HCT116 (cell line): ENCODE measurements around the gene TLR3. TPM values are rescaled to one million over a fixed set of nuclear protein-coding genes. Genes with fewer than 3 reads are reported as not detected.

Experiments used
- ATAC-seq: fragments of 200-7000 bp; cut with Tn5 transposase; 2 replicates; pipeline ENCODE4 v1.9.1; 2020; ENCODE audit warnings: mild to moderate bottlenecking, moderate library complexity
- BruUV-seq: library from RNA; stranded (reverse); fragments of 400-500 nt; replicated peaks from 2 replicates; lab custom pipeline; 2021; lab: Mats Ljungman, UMichigan
- CTCF ChIA-PET: fragments of 300-600 bp; sonication (Branson Sonifier 250); formaldehyde crosslinking; loops from one replicate; lab custom pipeline; 2021; ENCODE audit warnings: antibody characterized with exemption; lab: Charles Lee
- POLR2A ChIA-PET: fragments of 300-600, 350-600 bp; sonication (Branson Sonifier 250); formaldehyde crosslinking; loops from one replicate; lab custom pipeline; 2021; ENCODE audit warnings: antibody characterized with exemption; lab: Charles Lee
- RAD21 ChIA-PET, 2 experiments: fragments of 300-600 bp; sonication (Branson Sonifier 250); formaldehyde crosslinking; loops; one replicate each; lab custom pipeline; 2023; ENCODE audit warnings: low total read pairs in 2 of 2; ENCODE audit not compliant: uncharacterized antibody in 2 of 2, unreplicated experiment in 2 of 2, low non-redundant PET in 1 of 2; lab: Charles Lee
- DNase-seq: peaks from one replicate; pipeline ENCODE4 v3.0.0-alpha.2; 2010; ENCODE audit warnings: low read depth, low spot score
- H2AFZ ChIP-seq: fragments of 200-600 bp; shearing (Covaris generic), sonication (generic); 2 replicates; pipeline ENCODE4 v1.6.1; 2017; ENCODE audit warnings: low read depth, mixed run types, mixed read lengths, antibody characterized with exemption, low read length; ENCODE audit not compliant: poor library complexity, severe bottlenecking
- H3K27ac ChIP-seq: 2 replicates; pipeline ENCODE4 v1.5.1; 2012; ENCODE audit warnings: low read depth, low read length
- H3K27me3 ChIP-seq: fragments of 200-600 bp; sonication (generic); 2 replicates; pipeline ENCODE4 v1.6.1; 2016; ENCODE audit warnings: mixed run types, low read length, mixed read lengths; ENCODE audit not compliant: insufficient read depth
- H3K36me3 ChIP-seq, 2 experiments: fragments of 200-500 bp in 1 of 2; fragments of 200-600 bp in 1 of 2; sonication (Bioruptor generic) in 1 of 2; sonication (generic) in 1 of 2; 2 replicates each; pipeline versions ENCODE4 v1.5.1 to v1.6.1; 2014 to 2016; ENCODE audit warnings: low read length in 2 of 2, inconsistent platforms in 1 of 2, mixed read lengths in 1 of 2, mixed run types in 1 of 2; ENCODE audit not compliant: insufficient read depth in 2 of 2, control insufficient read depth in 1 of 2
- H3K4me1 ChIP-seq, 2 experiments: fragments of 200-600 bp in 1 of 2; sonication (generic) in 1 of 2; 2 replicates each; pipeline versions ENCODE4 v1.5.1 to v1.6.1; 2012 to 2017; ENCODE audit warnings: low read length in 2 of 2, inconsistent platforms in 1 of 2, mild to moderate bottlenecking in 1 of 2, mixed read lengths in 1 of 2, mixed run types in 1 of 2, moderate library complexity in 1 of 2; ENCODE audit not compliant: insufficient read depth in 2 of 2, control insufficient read depth in 1 of 2
- H3K4me2 ChIP-seq: fragments of 200-600 bp; sonication (generic); 2 replicates; pipeline ENCODE4 v1.6.1; 2017; ENCODE audit warnings: mixed run types, low read length, mixed read lengths
- H3K4me3 ChIP-seq, 2 experiments: fragments of 200-600 bp in 1 of 2; sonication (generic) in 1 of 2; replicated peaks in 1 of 2; 2 replicates each; pipeline ENCODE4 v1.5.1; 2011 to 2016; ENCODE audit warnings: low read length in 2 of 2, control low read depth in 1 of 2, low read depth in 1 of 2, mild to moderate bottlenecking in 1 of 2, mixed read lengths in 1 of 2, mixed run types in 1 of 2
- H3K79me2 ChIP-seq: fragments of 200-600 bp; sonication (generic); 2 replicates; pipeline ENCODE4 v1.6.1; 2017; ENCODE audit warnings: mild to moderate bottlenecking, mixed run types, low read length, moderate library complexity, mixed read lengths; ENCODE audit not compliant: insufficient read depth
- H3K9ac ChIP-seq: fragments of 200-600 bp; sonication (generic); 2 replicates; pipeline ENCODE4 v1.6.1; 2016; ENCODE audit warnings: low read length, mixed read lengths
- H3K9me2 ChIP-seq: fragments of 200-600 bp; sonication (generic), shearing (Covaris generic); 2 replicates; pipeline ENCODE4 v1.6.1; 2017; ENCODE audit warnings: mixed run types, mild to moderate bottlenecking, moderate library complexity; ENCODE audit not compliant: insufficient read depth
- H3K9me3 ChIP-seq, 2 experiments: fragments of 200-500 bp in 1 of 2; fragments of 200-600 bp in 1 of 2; sonication (Bioruptor generic) in 1 of 2; sonication (generic) in 1 of 2; 2 replicates each; pipeline ENCODE4 v1.6.1; 2014 to 2017; ENCODE audit warnings: low read length in 2 of 2, mixed read lengths in 2 of 2, inconsistent platforms in 1 of 2, low read depth in 1 of 2, mild to moderate bottlenecking in 1 of 2, mixed run types in 1 of 2, moderate library complexity in 1 of 2; ENCODE audit not compliant: control insufficient read depth in 1 of 2, insufficient read depth in 1 of 2
- H4K20me1 ChIP-seq: fragments of 200-600 bp; sonication (generic), shearing (Covaris generic); 2 replicates; pipeline ENCODE4 v1.6.1; 2017; ENCODE audit warnings: mixed run types, mild to moderate bottlenecking, moderate library complexity; ENCODE audit not compliant: insufficient read depth
- CBX3 ChIP-seq: IDR thresholded peaks from 2 replicates; pipeline ENCODE4 v1.6.1; 2012; ENCODE audit warnings: low read depth
- EGR1 ChIP-seq: IDR thresholded peaks from 2 replicates; pipeline ENCODE4 v1.6.1; 2012; ENCODE audit warnings: low read depth
- ELF1 ChIP-seq: IDR thresholded peaks from 2 replicates; pipeline ENCODE4 v1.6.1; 2012; ENCODE audit warnings: low read depth, borderline replicate concordance
- EZH2phosphoT487 ChIP-seq: fragments of 200-600 bp; IDR thresholded peaks from 2 replicates; pipeline ENCODE4 v1.6.1; 2018; ENCODE audit warnings: antibody characterized with exemption, borderline replicate concordance
- JUND ChIP-seq: IDR thresholded peaks from 2 replicates; pipeline ENCODE4 v1.6.1; 2012
- POLR2A ChIP-seq: IDR thresholded peaks from 2 replicates; pipeline ENCODE4 v1.7.0; 2011; ENCODE audit warnings: borderline replicate concordance; ENCODE audit not compliant: insufficient read depth, insufficient read length; ENCODE audit errors: extremely low read depth
- POLR2AphosphoS5 ChIP-seq: IDR thresholded peaks from 2 replicates; pipeline ENCODE4 v1.6.1; 2011; ENCODE audit warnings: mild to moderate bottlenecking, low read depth, low read length, moderate library complexity
- RAD21 ChIP-seq: IDR thresholded peaks from 2 replicates; pipeline ENCODE4 v1.6.1; 2012; ENCODE audit warnings: low read depth, mild to moderate bottlenecking
- SIN3A ChIP-seq: IDR thresholded peaks from 2 replicates; pipeline ENCODE4 v1.6.1; 2012; ENCODE audit warnings: low read depth
- SP1 ChIP-seq: IDR thresholded peaks from 2 replicates; pipeline ENCODE4 v1.6.1; 2012; ENCODE audit warnings: low read depth
- TCF7L2 ChIP-seq: IDR thresholded peaks from 2 replicates; pipeline ENCODE4 v1.7.0; 2011; ENCODE audit warnings: borderline replicate concordance, inconsistent platforms; ENCODE audit not compliant: insufficient read depth, insufficient read length; ENCODE audit errors: extremely low read depth
- YY1 ChIP-seq: IDR thresholded peaks from 2 replicates; pipeline ENCODE4 v1.6.1; 2011; ENCODE audit warnings: low read length, low read depth, moderate library complexity, mild to moderate bottlenecking; ENCODE audit not compliant: insufficient replicate concordance; ENCODE audit errors: extremely low read depth
- ZNF274 ChIP-seq: fragments of 200-500 bp; sonication (Bioruptor generic); IDR thresholded peaks from 2 replicates; pipeline ENCODE4 v1.6.1; 2014; ENCODE audit warnings: mild to moderate bottlenecking, low read depth, low read length, inconsistent platforms
- intact Hi-C: fragments of 100-400 bp; cut with micrococcal nuclease; formaldehyde crosslinking; loops from 2 replicates; pipeline ENCODE4 v1.10.0; 2022
- total RNA-seq: library from RNA; stranded (reverse); gene quantifications from one replicate; pipeline ENCODE4 v1.2.1, GENCODE V29; 2021; ENCODE audit not compliant: unreplicated experiment
- TF ChIP-seq, protein P1 (sequence below): IDR thresholded peaks from 2 replicates; pipeline ENCODE4 v1.6.1; 2011; ENCODE audit warnings: mild to moderate bottlenecking, low read length, moderate library complexity; ENCODE audit not compliant: insufficient replicate concordance; ENCODE audit errors: extremely low read depth

The TLR3 gene
- total RNA-seq, 1 experiment from 2014 or later: 1.3 TPM

DNA sequence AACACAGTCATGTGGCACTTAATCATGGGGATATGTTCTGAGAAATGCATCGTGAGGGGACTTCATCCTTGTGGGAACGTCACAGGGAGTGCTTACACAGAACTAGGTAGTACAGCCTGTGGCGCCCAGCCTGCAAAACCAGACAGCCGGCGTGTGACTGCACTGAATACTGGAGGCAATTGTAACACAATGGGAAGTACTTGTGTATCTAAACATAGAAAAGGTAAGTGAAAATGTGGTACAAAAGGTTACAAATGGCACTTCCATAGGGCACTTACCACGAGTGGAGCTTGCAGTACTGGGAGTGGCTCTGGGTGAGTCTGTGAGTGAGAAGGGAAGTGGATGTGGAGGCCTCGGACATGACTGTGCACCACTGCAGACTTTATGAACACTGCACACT is 5.2 kb downstream of the TLR3 start:
- H4K20me1 ChIP-seq: no peaks in the 10 kb centered on the region
- RAD21 ChIA-PET: no interaction called here
- POLR2A ChIA-PET: no interaction called here
- no peaks in the 10 kb centered on the region for H3K36me3 ChIP-seq
- H3K4me1 ChIP-seq: peaks cover 0 to 3% of the 10 kb centered on the region in 2 experiments; a peak in 3 of 4 replicates
- no peak for TF ChIP-seq TCF7L2
- no peak for TF ChIP-seq RAD21
- no peak for TF ChIP-seq ZNF274
- no peak for TF ChIP-seq POLR2AphosphoS5
- no peak for TF ChIP-seq EGR1
- no peak for TF ChIP-seq SP1
- TF ChIP-seq SIN3A: no peak
- TF ChIP-seq ELF1: no peak
- TF ChIP-seq JUND: no peak
- TF ChIP-seq CBX3: no peak
- TF ChIP-seq, all 23 proteins: peak for 0
- DNase-seq: no peak
- Histone ChIP-seq H3K27me3 (no peaks in the 10 kb centered on the region), H3K27ac (no peak overlapping the region), H3K79me2 (no peaks in the 10 kb centered on the region), H3K9me3 (no peaks in the 10 kb centered on the region), H3K4me2 (no peak overlapping the region), H3K9ac (no peak overlapping the region), H3K4me3 (no peak overlapping the region), H2AFZ (no peak overlapping the region), H3K9me2 (no peaks in the 10 kb centered on the region)
- no peak for ATAC-seq
- no TSS peak for BruUV-seq
- CTCF ChIA-PET: no interaction called here
- intact Hi-C loops: no loop called here

DNA sequence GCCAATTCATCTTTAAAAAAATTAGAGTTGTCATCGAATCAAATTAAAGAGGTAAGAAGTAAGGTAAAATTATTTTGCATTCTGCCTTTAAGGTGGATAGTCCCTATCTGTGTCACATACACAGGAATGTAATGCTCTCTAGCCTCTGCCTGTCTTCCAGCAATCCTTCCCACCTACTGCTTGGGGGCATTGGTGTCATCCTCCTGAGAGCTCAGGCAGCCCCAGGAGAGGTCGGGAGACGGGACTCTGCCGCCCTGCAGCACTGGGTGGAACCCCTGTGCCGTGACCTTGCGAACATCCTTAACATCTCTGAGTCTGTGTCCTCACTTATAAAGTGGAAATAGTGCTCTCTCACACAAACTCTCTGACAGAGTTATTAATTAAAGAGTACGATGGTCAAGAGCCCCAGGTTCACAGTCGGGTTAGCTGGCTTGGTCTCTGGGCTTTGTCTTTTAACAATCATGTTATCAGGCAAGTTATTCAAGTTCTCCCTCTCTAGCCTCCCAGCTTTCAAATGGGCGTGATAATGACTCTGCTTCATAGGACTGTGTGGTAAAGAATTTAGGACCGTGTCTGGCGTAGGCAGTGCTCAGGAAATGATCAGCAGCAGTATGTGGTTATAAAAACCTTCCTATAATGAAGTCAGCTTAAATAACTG is 10.2 kb downstream of the TLR3 start:
- no peaks in the 10 kb centered on the region for H3K79me2 ChIP-seq
- no peak overlapping the region for H3K4me2 ChIP-seq
- intact Hi-C loops: no loop called here
- no peak for ATAC-seq
- no peak overlapping the region for H3K4me3 ChIP-seq
- ChIA-PET RAD21 (no interaction called here), POLR2A (no interaction called here), CTCF (interaction anchor here (0.8 to 1.9 kb wide), 2 partner anchors 11 to 58 kb away, joined by 3 to 8 read pairs; partner anchors contain the start of gene TLR3)
- no peaks in the 10 kb centered on the region for H3K27me3 ChIP-seq
- no peaks in the 10 kb centered on the region for H3K4me1 ChIP-seq
- H3K9me2 ChIP-seq: no peaks in the 10 kb centered on the region
- no peak overlapping the region for H2AFZ ChIP-seq
- H3K9me3 ChIP-seq: no peaks in the 10 kb centered on the region
- TF ChIP-seq JUND (no peak), POLR2A (no peak), YY1 (no peak), EZH2phosphoT487 (no peak), SIN3A (no peak)
- TF ChIP-seq, protein P1, sequence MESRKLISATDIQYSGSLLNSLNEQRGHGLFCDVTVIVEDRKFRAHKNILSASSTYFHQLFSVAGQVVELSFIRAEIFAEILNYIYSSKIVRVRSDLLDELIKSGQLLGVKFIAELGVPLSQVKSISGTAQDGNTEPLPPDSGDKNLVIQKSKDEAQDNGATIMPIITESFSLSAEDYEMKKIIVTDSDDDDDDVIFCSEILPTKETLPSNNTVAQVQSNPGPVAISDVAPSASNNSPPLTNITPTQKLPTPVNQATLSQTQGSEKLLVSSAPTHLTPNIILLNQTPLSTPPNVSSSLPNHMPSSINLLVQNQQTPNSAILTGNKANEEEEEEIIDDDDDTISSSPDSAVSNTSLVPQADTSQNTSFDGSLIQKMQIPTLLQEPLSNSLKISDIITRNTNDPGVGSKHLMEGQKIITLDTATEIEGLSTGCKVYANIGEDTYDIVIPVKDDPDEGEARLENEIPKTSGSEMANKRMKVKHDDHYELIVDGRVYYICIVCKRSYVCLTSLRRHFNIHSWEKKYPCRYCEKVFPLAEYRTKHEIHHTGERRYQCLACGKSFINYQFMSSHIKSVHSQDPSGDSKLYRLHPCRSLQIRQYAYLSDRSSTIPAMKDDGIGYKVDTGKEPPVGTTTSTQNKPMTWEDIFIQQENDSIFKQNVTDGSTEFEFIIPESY: no peak
- DNase-seq: no peak
- no peak overlapping the region for H3K9ac ChIP-seq
- H3K36me3 ChIP-seq: no peaks in the 10 kb centered on the region
- no peaks in the 10 kb centered on the region for H4K20me1 ChIP-seq
- H3K27ac ChIP-seq: no peak overlapping the region
- BruUV-seq: no TSS peak
